WTC11 (cell line): ENCODE measurements around the gene SPTAN1. TPM values are rescaled to one million over a fixed set of nuclear protein-coding genes. Genes with fewer than 3 reads are reported as not detected.

ENCODE experiments used
- ATAC-seq: fragments of 200-7000 bp; cut with Tn5 transposase; 2 replicates; pipeline ENCODE4 v1.10.0; 2021; ENCODE audit warnings: mild to moderate bottlenecking, moderate library complexity
- CTCF ChIA-PET: fragments of 300-600 bp; sonication (Branson Sonifier 250); formaldehyde crosslinking; loops from one replicate; lab custom pipeline; 2021; ENCODE audit warnings: antibody characterized with exemption; lab: Charles Lee
- POLR2A ChIA-PET: fragments of 350-600 bp; sonication (Branson Sonifier 250); formaldehyde crosslinking; loops from one replicate; lab custom pipeline; 2021; ENCODE audit warnings: antibody characterized with exemption; lab: Charles Lee
- DNase-seq: peaks from one replicate; pipeline ENCODE4 v3.0.0; 2021; ENCODE audit warnings: low spot score
- H3K27ac Mint-ChIP-seq: 2 replicates; pipeline ENCODE4 v1.8.0; 2021; ENCODE audit warnings: mixed read lengths
- H3K27me3 Mint-ChIP-seq: 2 replicates; pipeline ENCODE4 v1.8.0; 2021; ENCODE audit warnings: low read depth, mild to moderate bottlenecking, moderate library complexity, mixed read lengths
- H3K36me3 Mint-ChIP-seq: 2 replicates; pipeline ENCODE4 v1.8.0; 2021; ENCODE audit warnings: mixed read lengths
- H3K4me1 Mint-ChIP-seq: 2 replicates; pipeline ENCODE4 v1.8.0; 2022; ENCODE audit warnings: mixed read lengths
- H3K4me3 Mint-ChIP-seq: 2 replicates; pipeline ENCODE4 v1.8.0; 2021; ENCODE audit warnings: mild to moderate bottlenecking, moderate library complexity, mixed read lengths
- H3K9me3 Mint-ChIP-seq: 2 replicates; pipeline ENCODE4 v1.8.0; 2021; ENCODE audit warnings: mixed read lengths
- ARID4B ChIP-seq: sonication (generic); formaldehyde crosslinking; IDR thresholded peaks from 2 replicates; pipeline ENCODE4 v1.8.0; 2023; ENCODE audit warnings: missing genetic modification reagents, mild to moderate bottlenecking, borderline replicate concordance
- CTCF ChIP-seq: fragments of 200-600 bp; IDR thresholded peaks from 2 replicates; pipeline ENCODE4 v1.8.0; 2022; ENCODE audit warnings: antibody characterized with exemption
- E2F4 ChIP-seq: sonication (generic); formaldehyde crosslinking; IDR thresholded peaks from 2 replicates; pipeline ENCODE4 v1.8.1; 2022; ENCODE audit warnings: low read depth, mild to moderate bottlenecking, moderate library complexity, missing genetic modification reagents, borderline replicate concordance
- GTF2I ChIP-seq: fragments of 250-450 bp; sonication (Bioruptor Pico); conservative IDR thresholded peaks from 2 replicates; pipeline ENCODE4 v1.4.0; 2021; ENCODE audit warnings: mild to moderate bottlenecking
- HMGXB4 ChIP-seq: sonication (generic); formaldehyde crosslinking; IDR thresholded peaks from 2 replicates; pipeline ENCODE4 v1.8.1; 2023; ENCODE audit warnings: mild to moderate bottlenecking, moderate library complexity, missing genetic modification reagents
- NFYB ChIP-seq: sonication (generic); formaldehyde crosslinking; conservative IDR thresholded peaks from 2 replicates; pipeline ENCODE4 v1.8.0; 2022; ENCODE audit warnings: low read depth, missing genetic modification reagents
- NR1H2 ChIP-seq: sonication (generic); formaldehyde crosslinking; IDR thresholded peaks from 2 replicates; pipeline ENCODE4 v1.9.0; 2021; ENCODE audit warnings: mild to moderate bottlenecking, moderate library complexity, missing genetic modification reagents
- PREB ChIP-seq: sonication (generic); formaldehyde crosslinking; IDR thresholded peaks from 2 replicates; pipeline ENCODE4 v1.8.1; 2022; ENCODE audit warnings: mild to moderate bottlenecking, missing genetic modification reagents, moderate library complexity, borderline replicate concordance
- RELA ChIP-seq: sonication (generic); formaldehyde crosslinking; IDR thresholded peaks from 2 replicates; pipeline ENCODE4 v1.8.1; 2022; ENCODE audit warnings: missing genetic modification reagents, mild to moderate bottlenecking, borderline replicate concordance
- SP1 ChIP-seq: sonication (generic); formaldehyde crosslinking; conservative IDR thresholded peaks from 2 replicates; pipeline ENCODE4 v1.8.1; 2022; ENCODE audit warnings: missing genetic modification reagents
- TEAD1 ChIP-seq: sonication (generic); formaldehyde crosslinking; IDR thresholded peaks from 2 replicates; pipeline ENCODE4 v1.8.0; 2022; ENCODE audit warnings: mild to moderate bottlenecking, missing genetic modification reagents
- ZNF425 ChIP-seq: fragments of 250-450 bp; sonication (Bioruptor Pico); conservative IDR thresholded peaks from 2 replicates; pipeline ENCODE4 v1.9.0; 2021; ENCODE audit warnings: mild to moderate bottlenecking
- total RNA-seq: library from RNA; stranded (reverse); gene quantifications from 3 replicates; pipeline ENCODE4 v1.2.3, GENCODE V29; 2021

SPTAN1 gene
- total RNA-seq, 1 experiment from 2014 or later: 255 TPM

GRCh38 chr9:128634651-128635262, 82.4 kb downstream of the SPTAN1 start:
- peaks cover 3% of the 10 kb centered on the region; the same call in 1 of the 2 replicates for H3K4me1 Mint-ChIP-seq
- H3K27ac Mint-ChIP-seq: peak overlapping the region; percentile 53; the same call in 1 of the 2 replicates
- ATAC-seq (no peak), DNase-seq (no peak)
- ChIA-PET CTCF (interaction anchor here (1.0 to 2.6 kb wide), 11 partner anchors 9 to 196 kb away, joined by 4 to 19 read pairs (median 13); partner anchors contain the start of genes DYNC2I2, ENDOG and ZDHHC12), POLR2A (interaction anchor here (1.0 to 1.5 kb wide), 4 partner anchors 25 to 66 kb away, joined by 3 to 4 read pairs (median 4); no protein-coding TSS in a partner anchor)
- no peaks in the 10 kb centered on the region for H3K27me3 Mint-ChIP-seq
- H3K4me3 Mint-ChIP-seq: no peak overlapping the region
- no peaks in the 10 kb centered on the region for H3K9me3 Mint-ChIP-seq
- TF ChIP-seq ARID4B (CRISPR knock-in tag) (0 out of 2 replicates have a peak, but pooled peaks have one; percentile 7), NR1H2 (CRISPR knock-in tag) (no peak)
- H3K36me3 Mint-ChIP-seq: peaks cover 42% of the 10 kb centered on the region

- no peak overlapping the region for H3K4me3 Mint-ChIP-seq
- H3K27ac Mint-ChIP-seq: peak overlapping the region; percentile 15; the same call in 1 of the 2 replicates
- no peaks in the 10 kb centered on the region for H3K27me3 Mint-ChIP-seq
- ChIA-PET POLR2A (interaction anchor here (0.6 to 1.5 kb wide), 5 partner anchors 24 to 65 kb away, joined by 3 to 4 read pairs (median 3); no protein-coding TSS in a partner anchor), CTCF (interaction anchor here (0.5 to 2.6 kb wide), 30 partner anchors 9 to 807 kb away, joined by 3 to 19 read pairs (median 5); partner anchors contain the start of genes DYNC2I2, ENDOG, PKN3 and SET)
- ATAC-seq: peak; percentile 79
- peaks cover 39% of the 10 kb centered on the region for H3K36me3 Mint-ChIP-seq
- peak; percentile 84 for DNase-seq
- H3K9me3 Mint-ChIP-seq: no peaks in the 10 kb centered on the region
- H3K4me1 Mint-ChIP-seq: peaks cover 3% of the 10 kb centered on the region; the same call in 1 of the 2 replicates
- TF ChIP-seq E2F4 (CRISPR knock-in tag): no peak
- TF ChIP-seq RELA (CRISPR knock-in tag): no peak
- TF ChIP-seq NR1H2 (CRISPR knock-in tag): no peak
- no peak for TF ChIP-seq ZNF425 (CRISPR knock-in tag)
- no peak for TF ChIP-seq SP1 (CRISPR knock-in tag)
- peak; percentile 53; the same call in 1 of the 2 replicates for TF ChIP-seq CTCF
- no peak for TF ChIP-seq TEAD1 (CRISPR knock-in tag)
- TF ChIP-seq ARID4B (CRISPR knock-in tag): no peak
- TF ChIP-seq HMGXB4 (CRISPR knock-in tag): 0 out of 2 replicates have a peak, but pooled peaks have one; percentile 20
- no peak for TF ChIP-seq PREB
- TF ChIP-seq GTF2I (CRISPR knock-in tag): no peak
- TF ChIP-seq NFYB (CRISPR knock-in tag): no peak
Observed at GRCh38 chr9:128635266-128636023, 83.1 kb downstream of the SPTAN1 start.
